Activated CD4-positive, alpha-beta memory T cell treated with anti-CD3 and anti-CD28 coated beads, Interleukin-2, amount 10 ng/mL, durations not matched to agents 7 days and 5 days (primary cell): ENCODE data around the gene REL. TPM values are rescaled to one million over a fixed set of nuclear protein-coding genes. Genes with fewer than 3 reads are reported as not detected.
A peak's percentile ranks its signal among the peaks of the same experiment; 100 is the strongest.

Source experiments
- CTCF ChIA-PET: fragments of 350-600 bp; sonication (Branson Sonifier 250); formaldehyde crosslinking; loops from one replicate; lab custom pipeline; 2021; ENCODE audit warnings: antibody characterized with exemption, inconsistent platforms; lab: Charles Lee
- POLR2A ChIA-PET: fragments of 350-600 bp; sonication (Branson Sonifier 250); formaldehyde crosslinking; loops from one replicate; lab custom pipeline; 2021; ENCODE audit warnings: antibody characterized with exemption; lab: Charles Lee
- DNase-seq: peaks from one replicate; pipeline ENCODE4 v3.0.0-alpha.2; 2020
- H3K27ac Mint-ChIP-seq: one replicate; pipeline ENCODE4 v1.8.0; 2021; ENCODE audit warnings: mild to moderate bottlenecking, mixed read lengths
- H3K27me3 Mint-ChIP-seq: one replicate; pipeline ENCODE4 v1.8.0; 2021; ENCODE audit warnings: mixed read lengths
- H3K36me3 Mint-ChIP-seq: one replicate; pipeline ENCODE4 v1.8.0; 2021; ENCODE audit warnings: low read depth, mixed read lengths
- H3K4me1 Mint-ChIP-seq: one replicate; pipeline ENCODE4 v1.8.0; 2021; ENCODE audit warnings: mixed read lengths
- H3K4me3 Mint-ChIP-seq: one replicate; pipeline ENCODE4 v1.8.0; 2021; ENCODE audit warnings: mild to moderate bottlenecking, mixed read lengths
- H3K9me3 Mint-ChIP-seq: one replicate; pipeline ENCODE4 v1.8.0; 2021; ENCODE audit warnings: mixed read lengths
- total RNA-seq, 2 experiments: library from RNA; stranded (reverse); gene quantifications; one replicate each; pipeline ENCODE4 v1.2.3, GENCODE V29; 2021

REL gene
- total RNA-seq, 2 experiments from 2014 or later, result 22.9 to 24.0 TPM

GRCh38 chr2:60934165-60934722, 52.9 kb downstream of the REL start:
- ChIA-PET POLR2A (no interaction called here), CTCF (no interaction called here)
- no peak overlapping the region for H3K27ac Mint-ChIP-seq
- H3K4me1 Mint-ChIP-seq, result peaks cover 6% of the 10 kb centered on the region
- H3K36me3 Mint-ChIP-seq, result peaks cover 43% of the 10 kb centered on the region
- no peaks in the 10 kb centered on the region for H3K27me3 Mint-ChIP-seq
- no peak for DNase-seq
- no peak overlapping the region for H3K4me3 Mint-ChIP-seq
- no peaks in the 10 kb centered on the region for H3K9me3 Mint-ChIP-seq

- Mint-ChIP-seq H3K36me3 (peaks cover 44% of the 10 kb centered on the region), H3K27ac (no peak overlapping the region), H3K4me1 (peaks cover 6% of the 10 kb centered on the region), H3K4me3 (no peak overlapping the region), H3K27me3 (no peaks in the 10 kb centered on the region), H3K9me3 (no peaks in the 10 kb centered on the region)
- no peak for DNase-seq
- POLR2A ChIA-PET, result no interaction called here
- CTCF ChIA-PET, result no interaction called here
These were observed 55.4 kb downstream of the REL start for GRCh38 chr2:60936757-60937156.

- Mint-ChIP-seq H3K36me3 (peaks cover 34% of the 10 kb centered on the region), H3K27me3 (no peaks in the 10 kb centered on the region), H3K27ac (no peak overlapping the region), H3K4me1 (peaks cover 6% of the 10 kb centered on the region), H3K4me3 (no peak overlapping the region), H3K9me3 (no peaks in the 10 kb centered on the region)
- CTCF ChIA-PET, result no interaction called here
- DNase-seq, result no peak
- POLR2A ChIA-PET, result no interaction called here
These were observed 56.9 kb downstream of the REL start for GRCh38 chr2:60938301-60938700.

GRCh38 chr2:60939622-60940021, 58.2 kb downstream of the REL start:
- Mint-ChIP-seq H3K36me3 (peaks cover 33% of the 10 kb centered on the region), H3K27me3 (no peaks in the 10 kb centered on the region), H3K4me3 (no peak overlapping the region), H3K4me1 (peaks cover 6% of the 10 kb centered on the region), H3K27ac (no peak overlapping the region), H3K9me3 (no peaks in the 10 kb centered on the region)
- DNase-seq, result no peak
- ChIA-PET POLR2A (no interaction called here), CTCF (no interaction called here)

DNA sequence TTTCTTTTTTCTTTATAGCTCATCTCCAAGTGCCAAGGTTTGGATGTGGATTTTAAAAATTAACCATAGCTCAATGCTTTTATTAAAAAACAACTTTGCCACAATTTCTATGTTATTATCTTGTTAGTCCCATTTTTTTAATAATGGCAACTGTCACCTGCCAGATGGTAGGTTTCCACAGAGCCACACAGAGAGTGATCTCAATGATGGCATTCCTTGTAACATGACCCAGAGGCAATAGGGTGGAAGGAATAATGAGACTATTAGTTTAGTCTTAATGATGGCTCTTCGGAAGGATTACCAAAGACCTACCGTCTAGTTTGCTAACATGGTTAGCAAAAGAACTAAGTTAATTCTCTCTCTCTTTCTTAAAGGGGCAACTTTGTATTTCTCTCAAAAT, 64.0 kb downstream of the REL start:
- no peak overlapping the region for H3K4me3 Mint-ChIP-seq
- H3K27me3 Mint-ChIP-seq, result no peaks in the 10 kb centered on the region
- POLR2A ChIA-PET, result interaction anchor here (1.0 kb wide), 1 partner anchor 11 kb away, joined by 3 read pairs; no protein-coding TSS in a partner anchor
- peaks cover 23% of the 10 kb centered on the region for H3K36me3 Mint-ChIP-seq
- H3K9me3 Mint-ChIP-seq, result no peaks in the 10 kb centered on the region
- H3K4me1 Mint-ChIP-seq, result peaks cover 16% of the 10 kb centered on the region
- DNase-seq, result no peak
- CTCF ChIA-PET, result interaction anchor here (0.9 kb wide), 1 partner anchor 54 kb away, joined by 4 read pairs; no protein-coding TSS in a partner anchor
- no peak overlapping the region for H3K27ac Mint-ChIP-seq

DNA sequence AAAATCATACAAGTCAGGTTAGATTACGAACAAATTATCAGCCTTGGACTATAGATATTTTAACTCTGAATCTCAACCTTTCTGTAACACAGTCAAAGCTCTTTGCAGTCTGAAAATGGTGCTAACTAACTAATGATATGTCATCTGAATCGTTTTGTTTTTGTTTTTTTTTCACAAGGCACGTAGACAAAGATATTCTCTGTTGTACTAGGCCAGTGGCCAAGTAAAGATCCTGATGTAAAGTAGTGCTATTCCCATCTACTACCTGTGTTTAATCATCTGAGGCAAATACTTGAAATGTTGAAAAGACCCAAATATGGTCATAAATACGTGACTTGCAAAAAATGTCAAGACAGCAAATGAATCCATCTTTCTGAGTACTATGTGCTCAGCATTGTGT, 65.7 kb downstream of the REL start:
- Mint-ChIP-seq H3K4me3 (no peak overlapping the region), H3K4me1 (peaks cover 18% of the 10 kb centered on the region), H3K9me3 (no peaks in the 10 kb centered on the region), H3K27me3 (no peaks in the 10 kb centered on the region), H3K36me3 (peaks cover 28% of the 10 kb centered on the region), H3K27ac (no peak overlapping the region)
- no peak for DNase-seq
- CTCF ChIA-PET, result no interaction called here
- POLR2A ChIA-PET, result no interaction called here

DNA sequence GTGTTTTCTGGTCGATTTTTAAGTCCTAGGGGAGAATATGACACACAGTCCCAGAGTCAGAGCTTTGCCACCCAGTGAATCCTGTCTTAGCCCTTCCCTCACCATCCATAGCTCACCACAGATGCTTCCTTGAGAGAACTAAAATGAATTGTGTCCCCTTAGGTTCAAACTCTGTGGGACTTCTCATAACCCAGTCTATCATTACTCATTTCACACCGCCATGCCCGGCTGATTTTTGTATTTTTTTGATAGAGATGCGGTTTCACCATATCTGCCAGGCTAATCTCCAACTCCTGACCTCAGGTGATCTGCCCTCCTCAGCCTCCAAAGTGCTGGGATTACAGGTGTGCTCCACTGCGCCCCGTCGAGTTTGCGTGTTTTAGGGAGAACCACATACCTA, 66.8 kb downstream of the REL start:
- H3K9me3 Mint-ChIP-seq, result no peaks in the 10 kb centered on the region
- H3K36me3 Mint-ChIP-seq, result peaks cover 29% of the 10 kb centered on the region
- CTCF ChIA-PET, result no interaction called here
- POLR2A ChIA-PET, result no interaction called here
- DNase-seq, result no peak
- no peaks in the 10 kb centered on the region for H3K27me3 Mint-ChIP-seq
- H3K4me1 Mint-ChIP-seq, result peaks cover 18% of the 10 kb centered on the region
- H3K27ac Mint-ChIP-seq, result no peak overlapping the region
- no peak overlapping the region for H3K4me3 Mint-ChIP-seq

- H3K9me3 Mint-ChIP-seq, result no peaks in the 10 kb centered on the region
- H3K4me1 Mint-ChIP-seq, result peaks cover 18% of the 10 kb centered on the region
These were observed 67.7 kb downstream of the REL start for GRCh38 chr2:60948926-60949579.

GRCh38 chr2:60954139-60954538, 72.8 kb downstream of the REL start:
- Mint-ChIP-seq H3K9me3 (no peaks in the 10 kb centered on the region), H3K36me3 (peaks cover 28% of the 10 kb centered on the region), H3K27ac (no peak overlapping the region), H3K27me3 (no peaks in the 10 kb centered on the region), H3K4me3 (no peak overlapping the region), H3K4me1 (peaks cover 7% of the 10 kb centered on the region)
- ChIA-PET POLR2A (no interaction called here), CTCF (interaction anchor here (3.0 kb wide), 1 partner anchor 11 kb away, joined by 8 read pairs; no protein-coding TSS in a partner anchor)
- no peak for DNase-seq

More at GRCh38 chr2:60948926-60949579, 67.7 kb downstream of the REL start:
- no peak for DNase-seq
- ChIA-PET CTCF (no interaction called here), POLR2A (interaction anchor here (1.0 kb wide), 1 partner anchor 16 kb away, joined by 3 read pairs; no protein-coding TSS in a partner anchor)
- H3K27me3 Mint-ChIP-seq, result no peaks in the 10 kb centered on the region
- peak overlapping the region; percentile 11 for H3K27ac Mint-ChIP-seq
- H3K36me3 Mint-ChIP-seq, result peaks cover 37% of the 10 kb centered on the region
- no peak overlapping the region for H3K4me3 Mint-ChIP-seq

DNA sequence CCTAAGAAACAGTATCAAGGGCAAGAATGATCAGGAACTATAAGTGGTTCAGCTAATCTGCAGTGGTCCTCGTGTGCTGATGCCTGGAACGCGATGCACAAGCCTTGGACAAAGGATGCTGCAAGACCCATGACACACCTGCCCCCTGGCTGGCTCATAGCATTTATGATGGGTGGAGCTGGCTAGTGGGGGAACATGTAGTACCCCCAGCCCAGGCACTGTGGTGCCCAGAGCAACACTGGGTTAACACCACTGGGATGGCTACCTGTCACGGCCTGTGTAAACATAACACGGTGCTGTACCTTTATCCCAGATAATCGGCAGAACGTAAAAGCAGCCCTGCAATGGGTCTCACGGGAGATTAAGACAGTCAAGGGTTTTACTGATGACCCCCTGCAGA, 75.8 kb downstream of the REL start:
- Mint-ChIP-seq H3K9me3 (no peaks in the 10 kb centered on the region), H3K27ac (no peak overlapping the region), H3K27me3 (no peaks in the 10 kb centered on the region), H3K4me1 (no peaks in the 10 kb centered on the region), H3K4me3 (no peak overlapping the region), H3K36me3 (peaks cover 24% of the 10 kb centered on the region)
- DNase-seq, result no peak
- CTCF ChIA-PET, result no interaction called here
- POLR2A ChIA-PET, result no interaction called here

- ChIA-PET CTCF (no interaction called here), POLR2A (no interaction called here)
- Mint-ChIP-seq H3K9me3 (no peaks in the 10 kb centered on the region), H3K4me3 (no peak overlapping the region), H3K4me1 (no peaks in the 10 kb centered on the region), H3K36me3 (peaks cover 26% of the 10 kb centered on the region), H3K27me3 (no peaks in the 10 kb centered on the region), H3K27ac (no peak overlapping the region)
- DNase-seq, result no peak
These were observed 76.3 kb downstream of the REL start for GRCh38 chr2:60957643-60958042.

DNA sequence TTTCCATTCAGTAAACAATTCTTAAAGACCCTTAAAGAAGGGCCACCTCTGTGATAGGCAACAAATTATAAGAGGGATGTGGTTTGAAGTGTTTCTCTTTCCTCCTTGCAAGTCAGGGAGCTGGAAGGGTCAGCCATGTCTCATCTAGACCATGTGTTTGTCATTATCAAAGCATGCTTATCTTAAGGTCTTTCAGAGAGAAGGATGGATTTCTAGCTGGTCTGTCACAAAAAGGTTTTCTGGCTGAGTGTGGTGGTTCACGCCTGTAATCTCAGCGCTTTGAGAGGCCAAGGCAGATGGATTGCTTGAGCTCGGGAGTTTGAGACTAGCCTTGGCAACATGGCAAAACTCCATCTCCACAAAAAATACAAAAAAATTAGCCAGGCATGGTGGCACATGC, 77.0 kb downstream of the REL start:
- Mint-ChIP-seq H3K36me3 (peaks cover 29% of the 10 kb centered on the region), H3K27ac (no peak overlapping the region), H3K4me1 (no peaks in the 10 kb centered on the region), H3K27me3 (no peaks in the 10 kb centered on the region), H3K4me3 (no peak overlapping the region), H3K9me3 (no peaks in the 10 kb centered on the region)
- POLR2A ChIA-PET, result no interaction called here
- CTCF ChIA-PET, result interaction anchor here (0.5 kb wide), 1 partner anchor 20 kb away, joined by 4 read pairs; no protein-coding TSS in a partner anchor
- no peak for DNase-seq

GRCh38 chr2:60958800-60959199, 77.4 kb downstream of the REL start:
- Mint-ChIP-seq H3K4me1 (no peaks in the 10 kb centered on the region), H3K36me3 (peaks cover 26% of the 10 kb centered on the region), H3K27me3 (no peaks in the 10 kb centered on the region), H3K9me3 (no peaks in the 10 kb centered on the region), H3K4me3 (no peak overlapping the region), H3K27ac (no peak overlapping the region)
- ChIA-PET POLR2A (no interaction called here), CTCF (no interaction called here)
- DNase-seq, result no peak

DNA sequence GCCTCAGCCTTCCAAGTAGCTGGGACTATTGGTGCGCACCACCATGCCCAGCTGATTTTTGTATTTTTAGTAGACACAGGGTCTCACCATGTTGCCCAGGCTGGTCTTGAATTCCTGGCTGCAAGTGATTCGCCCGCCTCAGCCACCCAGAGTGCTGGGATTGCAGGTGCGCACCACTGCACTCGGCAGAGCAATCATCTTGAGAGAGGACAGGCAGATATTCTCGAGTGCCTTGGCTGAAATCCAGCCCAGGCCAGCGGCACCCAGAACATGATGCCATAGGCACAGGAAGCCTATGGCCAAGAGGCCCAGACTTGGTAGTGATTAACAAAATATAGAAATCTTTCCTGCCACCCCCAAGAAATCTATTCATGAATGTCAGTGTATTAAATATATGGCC, 78.1 kb downstream of the REL start:
- Mint-ChIP-seq H3K27ac (no peak overlapping the region), H3K9me3 (peaks cover 2% of the 10 kb centered on the region), H3K27me3 (no peaks in the 10 kb centered on the region), H3K4me1 (peaks cover 5% of the 10 kb centered on the region), H3K4me3 (no peak overlapping the region), H3K36me3 (peaks cover 27% of the 10 kb centered on the region)
- ChIA-PET POLR2A (no interaction called here), CTCF (interaction anchor here (0.7 kb wide), 1 partner anchor 70 kb away, joined by 4 read pairs; no protein-coding TSS in a partner anchor)
- DNase-seq, result no peak
